Measurements from ENCODE around the gene CARHSP1.

CARHSP1 gene

GRCh38 chr16:8832717-8833105 is 36.1 kb downstream of the CARHSP1 start:
- DNase-seq (ENCODE audit: low spot score) = no peak
- TF ChIP-seq, protein P1, sequence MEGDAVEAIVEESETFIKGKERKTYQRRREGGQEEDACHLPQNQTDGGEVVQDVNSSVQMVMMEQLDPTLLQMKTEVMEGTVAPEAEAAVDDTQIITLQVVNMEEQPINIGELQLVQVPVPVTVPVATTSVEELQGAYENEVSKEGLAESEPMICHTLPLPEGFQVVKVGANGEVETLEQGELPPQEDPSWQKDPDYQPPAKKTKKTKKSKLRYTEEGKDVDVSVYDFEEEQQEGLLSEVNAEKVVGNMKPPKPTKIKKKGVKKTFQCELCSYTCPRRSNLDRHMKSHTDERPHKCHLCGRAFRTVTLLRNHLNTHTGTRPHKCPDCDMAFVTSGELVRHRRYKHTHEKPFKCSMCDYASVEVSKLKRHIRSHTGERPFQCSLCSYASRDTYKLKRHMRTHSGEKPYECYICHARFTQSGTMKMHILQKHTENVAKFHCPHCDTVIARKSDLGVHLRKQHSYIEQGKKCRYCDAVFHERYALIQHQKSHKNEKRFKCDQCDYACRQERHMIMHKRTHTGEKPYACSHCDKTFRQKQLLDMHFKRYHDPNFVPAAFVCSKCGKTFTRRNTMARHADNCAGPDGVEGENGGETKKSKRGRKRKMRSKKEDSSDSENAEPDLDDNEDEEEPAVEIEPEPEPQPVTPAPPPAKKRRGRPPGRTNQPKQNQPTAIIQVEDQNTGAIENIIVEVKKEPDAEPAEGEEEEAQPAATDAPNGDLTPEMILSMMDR (IDR thresholded peaks at IDR 0.05; ENCODE audit: extremely low read depth, missing control alignments) = no peak

- TF ChIP-seq, protein P1 (IDR thresholded peaks at IDR 0.05; ENCODE audit: extremely low read depth, missing control alignments) = no peak
- DNase-seq (ENCODE audit: low spot score) = no peak
Observed at GRCh38 chr16:8831871-8832716, 36.7 kb downstream of the CARHSP1 start.

DNA sequence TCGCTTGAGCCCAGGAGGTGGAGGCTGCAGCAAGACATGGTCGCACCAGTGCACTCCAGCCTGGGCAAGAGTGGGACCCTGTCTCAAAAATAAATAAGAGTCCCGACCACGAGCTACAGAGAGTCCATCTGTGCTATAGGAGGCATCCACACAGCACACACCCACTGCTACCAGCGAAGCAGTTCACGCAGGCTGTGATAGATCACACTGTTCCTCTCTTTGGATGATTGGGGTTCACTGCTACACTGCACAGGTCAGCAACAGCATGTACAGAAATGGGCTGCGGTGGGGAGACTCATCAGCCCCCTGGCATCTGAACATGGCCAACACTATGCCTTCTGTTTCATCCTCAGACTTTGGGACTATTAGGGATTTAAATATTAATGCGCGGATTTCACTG is 37.4 kb downstream of the CARHSP1 start:
- no peak for DNase-seq (ENCODE audit: low spot score)

DNA sequence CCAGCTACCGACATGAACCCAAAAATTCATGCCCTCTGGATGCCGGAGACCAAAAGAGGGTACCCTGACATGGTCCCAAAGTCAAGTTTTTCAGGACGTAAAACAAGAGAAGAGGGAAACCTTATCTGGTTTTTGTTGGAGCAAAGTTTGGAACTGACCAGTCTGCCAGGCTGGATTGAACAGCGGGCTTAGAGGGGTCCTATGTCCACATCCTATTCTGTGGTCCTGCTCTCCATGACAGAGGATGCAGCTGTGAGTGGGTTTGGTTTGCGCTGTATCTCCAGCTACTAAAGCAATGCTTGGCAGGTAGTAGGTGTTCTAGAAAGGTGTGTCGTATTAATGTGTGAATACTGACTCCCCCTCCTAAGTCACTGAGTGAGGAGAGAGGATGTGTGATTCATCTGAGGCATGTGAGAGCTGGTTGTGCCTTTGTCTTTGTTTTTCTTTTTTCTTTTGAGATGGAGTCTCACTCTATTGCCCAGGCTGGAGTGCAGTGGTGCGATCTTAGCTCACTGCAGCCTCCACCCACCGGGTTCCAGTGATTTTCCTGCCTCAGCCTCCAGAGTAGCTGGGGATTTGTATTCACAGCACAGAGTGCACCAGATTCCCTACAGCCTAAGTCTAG is 40.2 kb downstream of the CARHSP1 start:
- no peak for DNase-seq (ENCODE audit: low spot score)
- TF ChIP-seq, protein P1 (IDR thresholded peaks at IDR 0.05; ENCODE audit: extremely low read depth, missing control alignments) = no peak

More for the DNA sequence above, 37.4 kb downstream of the CARHSP1 start:
- TF ChIP-seq, protein P1 (IDR thresholded peaks at IDR 0.05; ENCODE audit: extremely low read depth, missing control alignments) = no peak

DNA sequence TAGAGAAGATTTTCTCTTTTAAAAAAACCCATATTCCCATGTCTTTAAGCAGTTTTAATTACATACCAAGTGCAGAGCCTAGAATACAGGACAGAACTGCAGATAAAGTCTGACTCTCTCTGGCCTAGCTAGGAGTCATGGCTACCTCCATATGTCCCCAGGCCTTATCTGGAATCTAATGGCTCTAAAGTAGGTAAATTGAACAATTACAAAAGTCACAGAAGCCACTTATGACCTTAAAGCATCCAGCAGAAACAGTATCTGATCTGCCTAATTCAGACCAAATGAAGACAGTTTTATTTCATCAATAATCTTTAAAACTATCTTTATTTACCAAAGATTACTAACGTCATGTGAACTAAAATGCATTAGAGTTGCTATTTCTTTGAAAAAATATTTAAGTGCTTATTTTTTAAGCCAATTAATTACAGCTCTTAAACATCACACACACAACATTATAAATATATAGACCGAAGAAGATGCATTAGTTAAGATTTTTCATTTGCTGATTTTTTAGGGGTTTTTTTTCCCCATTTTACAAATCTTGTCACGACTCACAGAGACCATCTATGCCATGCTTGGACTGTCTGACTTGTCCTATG is 42.4 kb downstream of the CARHSP1 start:
- DNase-seq (ENCODE audit: low spot score) = no peak
- TF ChIP-seq, protein P1 (IDR thresholded peaks at IDR 0.05; ENCODE audit: extremely low read depth, missing control alignments) = no peak

DNA sequence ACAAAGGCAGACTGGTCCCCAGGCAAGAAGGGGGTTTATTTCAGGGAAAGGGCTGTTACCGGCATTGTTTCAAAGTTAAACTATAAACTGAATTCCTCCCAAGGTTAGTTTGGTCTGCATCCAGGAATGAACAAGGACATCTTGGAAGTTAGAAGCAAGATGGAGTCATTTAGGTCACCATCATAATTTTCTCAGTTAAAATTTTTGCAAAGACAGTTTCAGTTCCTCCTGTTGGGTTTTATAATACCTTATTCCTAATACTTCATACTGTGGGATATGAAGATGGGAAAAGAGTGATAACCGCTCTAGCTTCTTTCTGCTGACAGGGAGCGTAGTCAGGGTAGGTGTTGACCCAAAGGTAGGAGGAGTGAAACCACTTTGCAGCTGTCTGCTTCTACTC is 46.4 kb downstream of the CARHSP1 start:
- TF ChIP-seq, protein P1 (IDR thresholded peaks at IDR 0.05; ENCODE audit: extremely low read depth, missing control alignments) = no peak
- DNase-seq (ENCODE audit: low spot score) = no peak

All from GM20000 (cell line).